Activated CD4-positive, alpha-beta T cell treated with anti-CD3 and anti-CD28 coated beads, Interleukin-2, amount 50 U/mL, for 24 hours (primary cell): ENCODE data around the gene CCNF.
A peak's percentile ranks its signal among the peaks of the same experiment; 100 is the strongest.

ENCODE experiments used
- DNase-seq, 2 donors: peaks; one replicate each; pipeline ENCODE4 v3.0.0-alpha.2; 2020; ENCODE audit warnings: low read depth in 1 of 2, low spot score in 1 of 2

CCNF gene

DNA sequence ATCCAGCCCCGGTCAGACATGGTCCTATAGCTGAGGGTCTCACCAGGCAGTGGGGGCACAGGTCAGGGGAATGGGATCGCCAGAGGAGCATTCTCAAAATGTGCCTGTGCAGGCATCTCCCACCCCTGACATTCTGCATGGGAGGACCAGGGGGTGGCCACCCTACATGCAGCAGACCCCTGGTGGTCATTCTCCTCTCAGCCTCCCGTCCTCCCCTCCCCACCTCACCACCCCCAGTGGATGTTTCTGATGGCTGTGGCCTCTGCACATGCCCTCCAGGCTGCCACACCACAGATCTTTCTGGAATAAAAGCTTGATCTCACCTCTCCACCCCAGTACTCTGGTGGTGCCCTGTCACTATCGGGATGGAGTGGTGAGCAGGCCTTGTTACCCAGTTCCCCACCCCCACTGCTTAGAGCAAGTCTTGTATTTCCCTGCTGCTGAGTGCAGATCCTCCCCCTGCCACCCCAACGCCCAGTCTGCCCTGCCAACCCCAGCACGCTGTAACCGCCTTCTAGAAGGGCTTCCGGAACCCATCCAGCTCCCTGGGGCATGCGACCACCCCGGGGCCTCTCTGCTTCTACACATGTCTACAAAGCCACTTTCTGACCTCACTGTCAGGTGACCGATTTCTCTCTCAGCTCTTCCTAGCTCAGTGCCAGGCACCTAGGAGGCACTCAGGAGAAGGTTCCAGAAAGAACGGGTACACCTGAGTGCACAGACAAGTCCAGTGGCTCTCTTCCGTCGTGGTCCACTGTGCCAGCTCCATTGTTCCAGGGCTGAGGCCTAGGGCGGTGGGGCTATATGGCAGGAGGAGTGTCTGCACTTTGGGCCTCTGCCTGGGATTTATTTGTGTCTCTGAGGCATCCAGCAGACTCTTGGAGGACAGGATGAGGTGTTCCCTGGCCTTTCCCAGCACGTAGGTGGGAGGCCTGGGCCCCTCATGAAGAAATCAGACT, 55.0 kb downstream of the CCNF start:
- no peak for DNase-seq

GRCh38 chr16:2484898-2485508, 55.8 kb downstream of the CCNF start:
- DNase-seq, result no peak

GRCh38 chr16:2485811-2486507, 56.7 kb downstream of the CCNF start:
- no peak for DNase-seq

DNA sequence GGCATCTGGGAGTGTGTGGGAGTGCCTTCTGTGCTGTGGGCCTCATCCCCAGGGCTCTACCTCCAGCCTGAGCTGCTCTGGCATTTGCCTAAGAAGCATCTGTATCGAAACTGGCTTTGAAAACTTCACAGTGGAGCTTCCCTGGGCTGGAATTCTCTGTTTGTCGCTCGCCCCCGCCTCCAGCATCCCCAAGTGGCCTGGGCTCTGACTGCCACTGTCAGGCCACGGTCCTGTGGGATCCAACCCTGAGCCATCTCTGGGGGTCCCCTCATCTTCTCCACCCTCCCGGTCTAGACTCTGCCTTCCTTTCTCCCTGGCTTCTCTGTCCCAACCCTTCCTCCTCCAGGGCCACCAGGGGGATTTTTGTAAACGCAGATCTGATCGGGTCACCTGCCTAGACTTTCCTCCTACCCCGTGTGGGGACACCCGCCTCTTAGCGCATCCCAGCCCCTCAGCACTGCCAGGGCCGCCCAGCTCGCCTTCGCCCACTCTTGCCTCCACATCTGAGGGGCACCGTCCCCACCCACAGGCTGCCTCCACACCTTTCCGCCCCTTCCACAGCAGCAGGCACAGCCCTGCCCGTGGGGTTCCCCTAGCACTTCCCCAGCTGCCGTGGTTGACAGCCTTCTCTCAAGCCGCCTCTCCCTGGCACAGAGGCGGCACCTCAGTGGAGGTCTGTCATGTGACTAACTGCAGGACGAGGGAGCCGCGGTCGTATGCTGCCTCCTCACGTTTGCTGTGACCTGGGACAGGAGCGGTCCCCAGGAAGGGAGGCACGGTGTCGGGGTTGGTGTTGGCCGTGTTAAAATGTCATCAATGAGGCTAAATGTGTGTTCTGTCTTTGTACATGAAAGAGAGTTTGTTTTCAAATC, 57.6 kb downstream of the CCNF start:
- DNase-seq, result peak; percentile 52 to 62

DNA sequence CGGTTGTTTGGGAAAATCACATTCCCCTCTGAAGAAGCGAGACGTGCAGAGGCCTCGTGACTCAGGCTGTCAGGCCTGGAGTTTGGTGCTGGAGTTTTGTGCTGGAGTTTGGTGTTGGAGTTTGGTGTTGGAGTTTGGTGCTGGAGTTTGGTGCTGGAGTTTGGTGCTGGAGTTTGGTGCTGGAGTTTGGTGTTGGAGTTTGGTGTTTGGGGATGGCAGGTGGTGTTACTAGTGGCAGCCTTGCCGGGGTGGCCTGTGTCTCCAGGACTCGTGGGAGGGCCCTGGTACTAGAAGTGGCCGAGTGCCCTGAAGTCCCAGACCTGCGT, 58.2 kb downstream of the CCNF start:
- no peak for DNase-seq

GRCh38 chr16:2487903-2488531, 58.8 kb downstream of the CCNF start:
- DNase-seq, result no peak

GRCh38 chr16:2489581-2489980, 60.3 kb downstream of the CCNF start:
- DNase-seq, result no peak

DNA sequence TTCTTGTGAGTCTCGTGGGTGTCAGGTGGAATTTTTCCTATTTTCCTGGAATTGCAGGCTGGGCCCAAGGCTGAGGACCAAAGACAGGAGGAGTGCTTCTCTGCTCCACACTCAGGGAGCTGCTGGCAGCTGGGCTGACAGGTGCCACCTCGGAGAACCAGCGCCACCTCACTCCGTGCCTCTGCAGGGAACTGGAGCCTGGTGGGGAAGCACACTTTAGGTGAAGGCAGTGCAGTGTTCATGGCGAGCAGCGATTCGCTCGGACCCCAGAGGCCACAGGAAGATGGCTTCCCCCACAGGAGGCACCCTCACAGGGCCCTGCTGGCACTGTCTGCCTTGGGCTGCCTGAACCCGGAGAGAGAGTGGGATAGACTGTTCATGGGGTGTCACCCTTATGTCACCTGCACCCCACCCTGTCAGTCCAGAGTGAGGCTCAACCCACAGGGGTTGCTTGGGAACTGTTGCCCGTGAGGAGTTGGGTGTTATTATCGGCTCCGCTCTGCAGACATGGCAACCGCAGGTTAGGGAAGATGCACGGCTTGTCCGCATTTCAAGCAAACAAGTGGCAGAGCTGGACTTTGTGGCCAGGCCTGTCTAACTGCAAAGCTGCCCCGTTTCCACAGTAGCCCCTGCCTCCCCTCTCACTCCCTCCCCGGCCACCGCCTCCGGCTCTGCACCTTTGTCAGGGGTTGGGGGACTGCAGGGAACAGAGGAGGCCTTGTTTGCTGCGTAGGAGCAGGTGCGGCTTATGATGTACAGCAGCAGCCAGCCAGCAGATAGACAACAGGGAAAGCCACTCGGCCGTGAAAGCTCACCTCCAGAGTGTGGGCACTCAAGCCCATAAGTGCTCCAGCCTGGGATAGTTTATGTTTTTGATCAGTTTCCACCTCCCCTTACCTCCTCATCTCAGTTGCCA, 61.2 kb downstream of the CCNF start:
- no peak for DNase-seq

DNA sequence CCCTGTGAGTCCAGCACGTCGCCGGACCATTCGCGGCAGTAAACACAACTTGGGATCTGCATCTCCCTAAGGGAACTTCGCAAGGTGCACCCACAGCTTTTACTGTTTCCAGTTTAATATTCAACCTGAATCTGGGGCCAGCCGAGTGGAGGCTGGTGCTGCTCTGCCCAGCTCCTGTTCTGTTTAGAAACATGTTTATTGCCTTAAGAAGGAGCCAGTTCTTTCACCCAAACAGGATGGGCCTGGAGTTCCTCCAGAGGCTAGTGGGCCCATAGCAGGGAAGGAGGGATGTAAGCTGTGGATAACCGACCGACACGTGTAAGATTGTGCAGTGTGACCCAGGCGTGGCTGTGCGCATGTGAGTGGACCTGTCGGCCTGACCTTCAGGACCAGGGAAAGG, 63.0 kb downstream of the CCNF start:
- DNase-seq, result no peak

GRCh38 chr16:2493605-2494004, 64.4 kb downstream of the CCNF start:
- DNase-seq, result no peak

DNA sequence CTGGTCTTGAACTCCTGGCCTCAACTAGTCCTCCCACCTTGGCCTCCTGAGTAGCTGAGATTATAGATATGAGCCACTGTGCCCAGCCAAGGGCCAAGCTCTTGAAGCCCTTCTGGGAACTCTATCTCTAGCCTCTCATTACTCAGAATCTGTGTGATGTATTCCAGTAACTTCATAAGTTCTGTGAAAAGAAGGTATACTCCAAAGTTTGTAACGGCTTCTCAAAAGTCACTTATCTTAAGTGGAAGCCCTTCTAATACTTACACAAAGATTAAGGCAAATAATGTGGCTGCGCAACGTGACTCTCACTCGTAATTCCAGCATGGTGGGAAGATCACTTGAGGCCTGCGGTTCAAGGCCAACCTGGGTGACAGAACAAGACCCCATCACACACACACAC, 65.4 kb downstream of the CCNF start:
- DNase-seq, result no peak

- DNase-seq, result no peak
Observed at GRCh38 chr16:2495041-2495440, 65.8 kb downstream of the CCNF start.

DNA sequence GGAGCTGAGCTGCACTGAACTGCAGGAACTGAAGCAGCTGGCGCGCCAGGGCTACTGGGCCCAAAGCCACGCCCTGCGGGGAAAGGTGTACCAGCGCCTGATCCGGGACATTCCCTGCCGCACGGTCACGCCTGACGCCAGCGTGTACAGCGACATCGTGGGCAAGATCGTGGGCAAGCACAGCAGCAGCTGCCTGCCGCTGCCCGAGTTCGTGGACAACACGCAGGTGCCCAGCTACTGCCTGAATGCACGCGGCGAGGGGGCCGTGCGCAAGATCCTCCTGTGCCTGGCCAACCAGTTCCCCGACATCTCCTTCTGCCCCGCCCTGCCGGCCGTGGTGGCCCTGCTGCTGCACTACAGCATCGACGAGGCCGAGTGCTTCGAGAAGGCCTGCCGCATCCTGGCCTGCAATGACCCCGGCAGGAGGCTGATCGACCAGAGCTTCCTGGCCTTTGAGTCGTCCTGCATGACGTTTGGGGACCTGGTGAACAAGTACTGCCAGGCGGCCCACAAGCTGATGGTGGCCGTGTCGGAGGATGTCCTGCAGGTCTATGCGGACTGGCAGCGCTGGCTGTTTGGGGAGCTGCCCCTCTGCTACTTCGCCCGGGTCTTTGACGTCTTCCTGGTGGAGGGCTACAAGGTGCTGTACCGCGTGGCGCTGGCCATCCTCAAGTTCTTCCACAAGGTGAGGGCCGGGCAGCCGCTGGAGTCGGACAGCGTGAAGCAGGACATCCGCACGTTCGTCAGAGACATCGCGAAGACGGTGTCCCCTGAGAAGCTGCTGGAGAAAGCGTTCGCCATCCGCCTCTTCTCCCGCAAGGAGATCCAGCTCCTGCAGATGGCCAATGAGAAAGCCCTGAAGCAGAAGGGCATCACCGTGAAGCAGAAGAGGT, 67.2 kb downstream of the CCNF start:
- no peak for DNase-seq

GRCh38 chr16:2497116-2497630, 67.9 kb downstream of the CCNF start:
- no peak for DNase-seq

DNA sequence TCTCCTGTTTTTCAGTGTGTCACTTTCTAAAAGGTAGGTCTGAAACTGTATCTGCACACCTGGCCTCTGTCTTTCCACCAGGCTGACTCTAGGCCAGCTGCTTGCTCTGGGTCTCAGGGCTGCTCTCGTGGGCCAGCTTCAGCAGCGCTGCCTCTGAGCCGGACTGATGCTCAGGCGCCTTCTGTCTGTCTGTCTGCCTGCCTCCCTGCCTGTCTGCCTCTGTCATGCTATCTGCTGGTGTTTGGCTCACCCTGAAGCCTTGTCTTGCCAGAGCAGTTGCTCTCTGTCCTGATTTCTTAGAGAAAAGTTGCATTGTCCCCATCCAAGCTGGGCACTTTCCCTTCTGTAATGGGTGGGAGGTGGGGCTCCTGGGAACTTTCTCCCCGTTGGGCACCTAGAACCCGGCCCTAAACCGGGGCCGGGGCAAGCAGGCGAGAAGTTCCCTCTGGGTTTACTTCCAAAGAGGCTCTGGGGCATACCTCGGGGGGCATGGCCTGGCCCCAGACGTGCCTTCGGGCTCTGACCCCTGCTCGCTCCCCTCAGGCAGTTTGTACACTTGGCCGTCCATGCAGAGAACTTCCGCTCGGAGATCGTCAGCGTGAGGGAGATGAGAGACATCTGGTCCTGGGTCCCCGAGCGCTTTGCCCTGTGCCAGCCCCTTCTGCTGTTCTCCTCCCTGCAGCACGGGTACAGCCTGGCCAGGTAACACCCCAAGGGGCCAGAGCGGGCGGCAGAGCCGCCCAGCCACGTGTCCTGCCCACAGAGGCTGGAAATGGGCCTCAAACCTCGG, 68.6 kb downstream of the CCNF start:
- no peak for DNase-seq

DNA sequence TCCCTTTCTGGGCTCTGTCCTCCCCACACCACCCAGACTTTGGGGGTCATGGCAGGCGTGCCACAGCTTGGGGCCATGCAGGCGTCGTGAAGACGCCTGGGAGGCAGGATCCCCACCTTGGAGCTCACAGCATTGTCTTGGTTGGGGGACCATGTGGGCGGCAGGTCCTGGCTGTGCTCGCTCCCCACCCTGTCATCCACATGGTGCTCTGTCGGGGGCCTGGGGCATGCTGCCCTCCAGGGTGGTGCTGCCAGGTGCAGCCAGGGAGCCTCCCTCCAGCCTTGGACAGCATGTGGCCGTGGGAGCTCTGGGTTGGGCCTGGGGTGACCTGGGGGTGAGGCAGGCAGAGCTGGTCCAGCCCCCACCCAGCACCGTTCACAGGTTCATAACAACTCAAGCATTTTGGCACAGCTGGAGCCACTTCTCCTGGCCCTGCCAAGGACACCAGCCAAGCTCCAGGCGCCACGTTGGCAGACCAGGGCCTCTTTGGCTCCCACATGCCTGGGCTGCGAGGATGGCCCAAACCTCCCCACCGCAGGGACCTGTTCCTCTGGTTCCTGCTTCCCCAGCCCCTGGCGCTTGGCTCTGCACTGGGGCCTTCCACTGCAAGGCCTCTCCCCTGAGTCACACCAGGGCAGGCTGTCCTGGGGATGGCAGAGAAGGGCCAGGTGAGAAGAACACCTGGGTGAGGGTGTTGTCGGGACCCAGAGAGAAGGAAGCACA, 69.4 kb downstream of the CCNF start:
- no peak for DNase-seq

GRCh38 chr16:2499454-2499853, 70.2 kb downstream of the CCNF start:
- no peak for DNase-seq
